CD4-positive, alpha-beta memory T cell (primary cell): ENCODE data around the gene EXTL1. TPM values are rescaled to one million over a fixed set of nuclear protein-coding genes. Genes with fewer than 3 reads are reported as not detected.
A peak's percentile ranks its signal among the peaks of the same experiment; 100 is the strongest.

Experiments
- CTCF ChIA-PET: fragments of 350-600 bp; sonication (Branson Sonifier 250); formaldehyde crosslinking; loops from one replicate; lab custom pipeline; 2021; ENCODE audit warnings: inconsistent platforms; ENCODE audit not compliant: partially characterized antibody; lab: Charles Lee
- POLR2A ChIA-PET: fragments of 350-600 bp; sonication (Branson Sonifier 250); formaldehyde crosslinking; loops from one replicate; lab custom pipeline; 2021; ENCODE audit not compliant: partially characterized antibody; lab: Charles Lee
- DNase-seq, 5 donors: peaks; one replicate each; pipeline versions ENCODE4 v3.0.0 to v3.0.0-alpha.2; 2020 to 2022; ENCODE audit warnings: mixed read lengths in 1 of 5
- H3K27ac ChIP-seq: one replicate; pipeline ENCODE4 v1.7.0; 2013; ENCODE audit warnings: low read depth, low read length
- H3K27me3 ChIP-seq: 2 replicates; pipeline ENCODE4 v1.7.0; 2013; ENCODE audit warnings: mild to moderate bottlenecking, low read length, moderate library complexity; ENCODE audit not compliant: insufficient read depth
- H3K36me3 ChIP-seq: 2 replicates; pipeline ENCODE4 v1.7.0; 2013; ENCODE audit warnings: mild to moderate bottlenecking, low read length, moderate library complexity; ENCODE audit not compliant: insufficient read depth
- H3K4me1 ChIP-seq: 2 replicates; pipeline ENCODE4 v1.7.0; 2013; ENCODE audit warnings: mild to moderate bottlenecking, low read length, moderate library complexity; ENCODE audit not compliant: insufficient read depth
- H3K4me3 ChIP-seq, 2 donors: one replicate each; pipeline ENCODE4 v1.7.0; 2013; ENCODE audit warnings: low read length in 2 of 2, mild to moderate bottlenecking in 1 of 2
- H3K9me3 ChIP-seq, 2 donors: one replicate each; pipeline ENCODE4 v1.7.0; 2013; ENCODE audit warnings: low read length in 2 of 2, control low read depth in 1 of 2; ENCODE audit not compliant: control insufficient read depth in 1 of 2
- H3K27ac Mint-ChIP-seq, 7 donors: one replicate each; pipeline ENCODE4 v1.8.0; 2020 to 2021; ENCODE audit warnings: mixed read lengths in 7 of 7, mild to moderate bottlenecking in 6 of 7, inconsistent platforms in 3 of 7, moderate library complexity in 3 of 7
- H3K27me3 Mint-ChIP-seq, 2 donors: one replicate each; pipeline ENCODE4 v1.8.0; 2020 to 2021; ENCODE audit warnings: mixed read lengths in 2 of 2
- H3K36me3 Mint-ChIP-seq, 2 donors: one replicate each; pipeline ENCODE4 v1.8.0; 2020 to 2021; ENCODE audit warnings: mixed read lengths in 2 of 2, inconsistent platforms in 1 of 2, mild to moderate bottlenecking in 1 of 2
- H3K4me1 Mint-ChIP-seq, 4 donors: one replicate each; pipeline ENCODE4 v1.8.0; 2020 to 2021; ENCODE audit warnings: mixed read lengths in 4 of 4, mild to moderate bottlenecking in 1 of 4
- H3K4me3 Mint-ChIP-seq, 8 donors: one replicate each; pipeline ENCODE4 v1.8.0; 2020 to 2021; ENCODE audit warnings: mixed read lengths in 8 of 8, mild to moderate bottlenecking in 7 of 8, moderate library complexity in 6 of 8, inconsistent platforms in 3 of 8
- H3K9me3 Mint-ChIP-seq, 8 donors: one replicate each; pipeline ENCODE4 v1.8.0; 2020 to 2021; ENCODE audit warnings: mixed read lengths in 8 of 8, mild to moderate bottlenecking in 5 of 8, inconsistent platforms in 3 of 8, moderate library complexity in 1 of 8
- intact Hi-C: fragments of 100-400 bp; cut with micrococcal nuclease; formaldehyde crosslinking; loops from one replicate; pipeline ENCODE4 v1.15.1; 2023
- polyA plus RNA-seq, 2 donors: library from polyadenylated mRNA; unstranded; fragments of 300-500 nt; fragmentation: Illumina TruSeq; gene quantifications; one replicate each; pipeline ENCODE4 v1.2.3, GENCODE V29; 2021
- total RNA-seq, 2 experiments: library from RNA; stranded (reverse); gene quantifications; one replicate each; pipeline ENCODE4 v1.2.3, GENCODE V29; 2021

EXTL1 gene
- total and polyA plus RNA-seq, 4 experiments from 2014 or later, result 0.12 to 0.19 TPM; not detected in 2

DNA sequence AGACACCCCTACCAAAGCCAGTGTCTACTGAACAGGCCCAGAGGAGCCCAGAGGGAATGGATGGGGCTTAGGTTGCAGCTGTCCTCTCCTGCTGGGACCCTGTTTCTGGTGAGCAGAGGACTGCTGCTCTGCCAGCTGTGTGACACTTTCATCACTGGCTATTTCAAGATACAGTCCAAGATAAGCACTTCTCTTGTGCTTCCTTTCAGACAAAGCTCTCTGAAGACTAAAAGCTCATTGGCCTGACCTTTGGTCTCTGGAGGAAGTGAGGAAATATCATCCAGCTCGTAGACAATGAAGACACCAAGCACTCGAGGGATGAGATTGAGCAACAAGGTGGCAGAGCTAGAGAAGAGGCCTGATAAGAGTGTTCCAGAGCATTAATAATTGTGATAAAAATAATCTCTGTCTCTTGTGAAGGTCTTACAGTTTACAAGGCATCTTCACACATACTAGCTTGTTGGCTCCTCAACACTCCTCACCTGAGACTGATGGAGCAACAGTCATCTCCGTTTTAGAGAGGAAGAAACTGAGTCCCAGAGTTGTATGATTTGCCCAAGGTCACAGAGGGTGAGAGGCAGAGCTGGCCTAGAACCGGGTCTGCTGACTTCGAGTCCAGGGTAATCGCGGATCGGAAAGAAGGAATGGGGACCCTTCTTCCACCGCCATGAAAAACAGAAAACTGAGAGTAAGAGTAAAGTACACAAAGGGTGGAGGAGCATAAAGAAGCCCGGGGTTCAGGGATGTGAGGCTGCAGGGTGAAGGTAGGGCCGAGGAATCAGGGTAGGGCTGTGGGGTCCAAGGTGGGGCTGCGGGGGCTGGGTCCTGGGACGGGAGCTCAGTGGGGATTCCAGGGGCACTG is 24.4 kb upstream of the EXTL1 start:
- Mint-ChIP-seq H3K27me3 (no peaks in the 10 kb centered on the region), H3K36me3 (peaks cover 0 to 9% of the 10 kb centered on the region in 2 donors), H3K9me3 (peaks cover 0 to 2% (median 0%) of the 10 kb centered on the region in 8 donors), H3K4me1 (peaks cover 24 to 39% (median 32%) of the 10 kb centered on the region in 4 donors), H3K4me3 (peak overlapping the region; percentile 92 to 96 (median 94)), H3K27ac (peak overlapping the region; percentile 97 to 99 (median 98))
- Histone ChIP-seq H3K27ac (peak overlapping the region; percentile 84), H3K27me3 (no peaks in the 10 kb centered on the region), H3K9me3 (no peaks in the 10 kb centered on the region), H3K36me3 (no peaks in the 10 kb centered on the region), H3K4me3 (peak overlapping the region; percentile 67 to 86), H3K4me1 (peaks cover 38% of the 10 kb centered on the region)
- POLR2A ChIA-PET, result interaction anchor here (0.7 to 4.4 kb wide), 19 partner anchors 9 to 756 kb away, joined by 3 to 73 read pairs (median 5); partner anchors contain the start of genes AUNIP, HMGN2, MTFR1L and PAQR7
- intact Hi-C loops, result loop anchor here (5.0 kb wide), 1 partner anchor 380 kb away; the partner anchor contains the start of gene MAN1C1
- DNase-seq, result peak in 3 of 5 donors; percentile 4 to 10 (median 9)
- CTCF ChIA-PET, result interaction anchor here (0.7 to 12.9 kb wide), 19 partner anchors 9 to 153 kb away, joined by 3 to 583 read pairs (median 5); partner anchors contain the start of gene PDIK1L

DNA sequence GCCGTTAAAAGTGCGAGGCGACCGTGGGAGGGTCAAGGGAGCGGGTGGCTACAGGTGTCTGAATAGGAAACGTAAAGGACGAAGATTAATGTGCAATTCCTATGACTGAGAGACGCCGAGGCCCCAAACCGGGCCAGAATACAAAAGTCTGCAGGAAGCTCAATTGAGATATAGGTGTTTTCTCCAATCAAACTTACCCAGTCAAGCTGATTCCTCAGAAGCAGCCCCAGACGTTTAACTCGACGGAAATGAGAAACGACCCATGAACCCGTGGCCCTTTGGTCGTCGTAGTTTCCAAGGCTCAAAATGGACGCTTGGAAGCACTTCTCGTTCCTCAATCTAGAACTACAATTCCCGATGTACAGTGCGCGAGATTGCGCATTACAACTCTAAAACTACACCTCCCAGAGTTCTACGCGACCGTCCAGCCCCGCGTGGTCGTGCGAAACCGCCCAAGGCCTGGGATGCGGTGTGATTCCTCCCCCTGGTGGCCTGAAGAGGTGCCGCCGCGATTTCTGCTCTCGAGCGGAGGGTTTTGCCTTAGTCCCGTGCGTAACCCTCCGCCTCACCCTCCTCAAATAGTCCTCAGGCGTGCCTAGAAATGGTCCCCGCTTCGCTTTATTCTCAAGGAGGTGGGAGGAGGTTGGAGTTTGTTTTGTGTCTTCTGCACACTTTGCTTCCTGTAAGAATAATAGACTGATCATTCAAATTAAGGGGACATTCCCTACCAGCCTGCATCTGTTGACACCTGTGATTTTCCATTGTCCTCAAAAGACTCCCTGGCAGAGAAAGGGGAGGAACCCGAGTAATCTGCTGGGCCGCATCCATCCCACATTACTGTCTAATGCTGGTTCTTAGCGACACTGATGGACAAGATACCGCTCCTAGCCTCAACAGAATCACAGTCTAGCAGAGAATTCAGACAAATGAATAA is 23.5 kb upstream of the EXTL1 start, which contains the start of gene PAFAH2:
Gene PAFAH2, minus strand, starts transcription at position 236 of the 934 bp plus-strand sequence. CDS start 7,247 bp downstream, outside the sequence.
- Mint-ChIP-seq H3K9me3 (peaks cover 0 to 2% (median 0%) of the 10 kb centered on the region in 8 donors), H3K36me3 (peaks cover 0 to 9% of the 10 kb centered on the region in 2 donors), H3K27me3 (no peaks in the 10 kb centered on the region), H3K4me1 (peaks cover 21 to 31% (median 28%) of the 10 kb centered on the region in 4 donors), H3K4me3 (peak within 1 kb of the TSS; percentile 92 to 96 (median 94)), H3K27ac (peak within 1 kb of the TSS; percentile 97 to 99 (median 98))
- POLR2A ChIA-PET, result interaction anchor here (0.7 to 4.4 kb wide), 19 partner anchors 10 to 757 kb away, joined by 3 to 73 read pairs (median 6); partner anchors contain the start of genes AUNIP, HMGN2, MTFR1L and PAQR7
- intact Hi-C loops, result loop anchor here (1.0 to 5.0 kb wide), 6 partner anchors 27 to 381 kb away; partner anchors contain the start of gene MAN1C1
- Histone ChIP-seq H3K4me3 (peak within 1 kb of the TSS; percentile 67 to 86), H3K27me3 (no peaks in the 10 kb centered on the region), H3K27ac (peak within 1 kb of the TSS; percentile 84), H3K4me1 (peaks cover 29% of the 10 kb centered on the region), H3K36me3 (no peaks in the 10 kb centered on the region), H3K9me3 (no peaks in the 10 kb centered on the region)
- DNase-seq, result peak; percentile 95 to 99 (median 98)
- CTCF ChIA-PET, result interaction anchor here (0.7 to 12.9 kb wide), 18 partner anchors 10 to 154 kb away, joined by 3 to 583 read pairs (median 5); partner anchors contain the start of gene PDIK1L

DNA sequence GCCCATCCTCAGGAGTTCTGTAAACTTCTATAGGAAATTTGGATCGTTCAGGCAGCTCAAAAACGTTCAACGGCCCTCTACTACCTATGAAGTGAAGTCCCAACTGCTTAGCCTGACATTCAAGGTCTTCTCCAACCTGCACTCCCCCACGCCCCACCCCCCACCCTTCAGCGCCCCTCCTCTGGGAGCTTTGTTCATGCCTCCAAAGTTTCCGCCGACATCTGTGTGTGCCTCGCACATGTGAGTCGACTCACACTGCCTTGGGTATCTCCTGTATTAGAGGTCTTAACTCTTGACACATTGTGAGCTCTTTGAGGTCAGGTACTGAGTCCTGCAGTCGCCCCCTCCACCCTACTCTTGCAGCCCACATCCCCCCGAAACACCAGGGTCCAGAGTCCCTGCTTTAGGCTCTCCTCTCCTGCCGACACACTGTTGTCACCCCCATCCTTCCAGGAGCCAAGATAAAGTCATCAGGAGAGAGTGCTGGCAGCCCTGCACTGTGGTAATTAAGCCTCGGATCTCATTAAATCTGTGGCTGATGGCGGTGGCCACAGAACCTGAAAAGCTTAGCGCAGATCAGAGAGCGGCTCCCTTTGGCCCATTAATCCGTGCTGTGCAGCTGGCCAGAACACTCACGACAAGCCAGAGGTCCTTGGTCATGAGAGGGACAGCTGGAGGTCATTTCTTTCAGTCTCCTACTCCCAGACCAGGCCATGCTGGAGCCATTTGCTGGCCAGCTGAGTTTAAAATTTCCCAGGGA is 22.4 kb upstream of the EXTL1 start:
- H3K36me3 Mint-ChIP-seq, result peaks cover 0 to 4% of the 10 kb centered on the region in 2 donors
- intact Hi-C loops, result loop anchor here (2.0 to 5.0 kb wide), 2 partner anchors 36 to 382 kb away; partner anchors contain the start of gene MAN1C1
- Histone ChIP-seq H3K27ac (no peak overlapping the region), H3K4me3 (no peak overlapping the region), H3K27me3 (no peaks in the 10 kb centered on the region), H3K36me3 (no peaks in the 10 kb centered on the region), H3K4me1 (peaks cover 22% of the 10 kb centered on the region), H3K9me3 (no peaks in the 10 kb centered on the region)
- ChIA-PET CTCF (interaction anchor here (0.8 to 12.9 kb wide), 6 partner anchors 28 to 124 kb away, joined by 3 to 583 read pairs (median 3); no protein-coding TSS in a partner anchor), POLR2A (interaction anchor here (1.0 to 4.4 kb wide), 4 partner anchors 8 to 124 kb away, joined by 3 to 73 read pairs (median 14); partner anchors contain the start of genes PAQR7 and STMN1)
- H3K9me3 Mint-ChIP-seq, result peaks cover 0 to 2% (median 0%) of the 10 kb centered on the region in 8 donors
- DNase-seq, result no peak
- peaks cover 18 to 31% (median 23%) of the 10 kb centered on the region in 4 donors for H3K4me1 Mint-ChIP-seq
- H3K4me3 Mint-ChIP-seq, result peak overlapping the region in 2 of 8 donors; percentile 94
- peak overlapping the region in 1 of 7 donors; percentile 98 for H3K27ac Mint-ChIP-seq
- peaks cover 0 to under 1% of the 10 kb centered on the region in 2 donors for H3K27me3 Mint-ChIP-seq

DNA sequence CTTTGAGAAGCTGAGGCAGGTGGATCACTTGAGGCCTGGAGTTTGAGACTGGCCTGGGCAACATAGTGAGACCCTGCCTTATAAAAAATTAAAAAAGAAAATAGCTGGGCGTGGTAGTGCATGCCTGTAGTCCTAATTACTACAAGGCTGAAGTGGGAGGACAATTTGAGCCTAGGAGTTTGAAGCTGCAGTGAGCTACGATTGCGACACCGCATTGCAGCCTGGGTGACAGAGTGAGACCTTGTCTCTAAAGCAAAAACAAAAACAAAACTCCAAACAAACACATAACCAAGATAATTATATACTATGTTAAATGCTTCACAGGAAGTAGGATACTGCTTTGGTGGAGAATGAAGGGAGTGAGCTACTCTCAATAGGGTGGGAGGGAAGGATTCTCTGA is 18.3 kb upstream of the EXTL1 start:
- Mint-ChIP-seq H3K36me3 (no peaks in the 10 kb centered on the region), H3K27me3 (peaks cover 0 to 8% of the 10 kb centered on the region in 2 donors), H3K4me3 (no peak overlapping the region), H3K4me1 (peaks cover under 1 to 6% (median 5%) of the 10 kb centered on the region in 4 donors), H3K9me3 (no peaks in the 10 kb centered on the region), H3K27ac (no peak overlapping the region)
- no peak for DNase-seq
- Histone ChIP-seq H3K4me1 (peaks cover 5% of the 10 kb centered on the region), H3K27ac (no peak overlapping the region), H3K4me3 (no peak overlapping the region), H3K36me3 (no peaks in the 10 kb centered on the region), H3K9me3 (no peaks in the 10 kb centered on the region), H3K27me3 (no peaks in the 10 kb centered on the region)
- CTCF ChIA-PET, result interaction anchor here (1.0 to 12.9 kb wide), 3 partner anchors 13 to 107 kb away, joined by 3 to 583 read pairs (median 3); no protein-coding TSS in a partner anchor
- POLR2A ChIA-PET, result no interaction called here
- intact Hi-C loops, result no loop called here

DNA sequence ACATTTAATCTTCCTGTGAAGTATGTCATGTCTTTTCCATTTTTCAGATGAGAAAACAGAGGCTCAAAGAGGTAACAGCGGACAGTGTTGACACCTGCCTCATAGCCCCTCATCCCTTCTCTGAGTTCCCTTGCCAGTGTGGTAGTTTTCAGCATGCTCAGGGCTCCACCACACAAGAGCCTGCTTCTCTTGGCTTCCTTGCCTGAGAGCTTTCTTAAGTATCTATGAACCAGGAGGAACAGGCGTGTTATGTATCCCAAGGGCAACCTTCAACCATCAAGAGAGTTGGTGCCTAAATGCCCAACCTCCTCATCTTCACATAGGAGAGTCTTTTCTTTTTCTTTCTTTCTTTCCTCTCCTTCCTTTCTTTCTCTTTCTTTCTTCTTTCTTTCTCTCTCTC is 17.8 kb upstream of the EXTL1 start:
- Histone ChIP-seq H3K36me3 (no peaks in the 10 kb centered on the region), H3K27me3 (no peaks in the 10 kb centered on the region), H3K27ac (no peak overlapping the region), H3K9me3 (no peaks in the 10 kb centered on the region), H3K4me3 (no peak overlapping the region), H3K4me1 (peaks cover under 1% of the 10 kb centered on the region)
- ChIA-PET POLR2A (no interaction called here), CTCF (interaction anchor here (1.0 to 12.9 kb wide), 3 partner anchors 13 to 107 kb away, joined by 3 to 583 read pairs (median 3); no protein-coding TSS in a partner anchor)
- DNase-seq, result no peak
- no peak overlapping the region for H3K27ac Mint-ChIP-seq
- peaks cover 0 to 1% (median under 1%) of the 10 kb centered on the region in 4 donors for H3K4me1 Mint-ChIP-seq
- H3K27me3 Mint-ChIP-seq, result peaks cover 0 to 8% of the 10 kb centered on the region in 2 donors
- intact Hi-C loops, result no loop called here
- H3K9me3 Mint-ChIP-seq, result no peaks in the 10 kb centered on the region
- no peaks in the 10 kb centered on the region for H3K36me3 Mint-ChIP-seq
- no peak overlapping the region for H3K4me3 Mint-ChIP-seq
